GM19240 (cell line): ENCODE data around the gene L3MBTL4.
"Not testable (repeated sequence)": the region's sequence is repeated elsewhere in the genome, so short reads cannot be mapped to it uniquely, and the experiment has no call there.

ENCODE experiments used
- DNase-seq: peaks from one replicate; pipeline ENCODE4 v3.0.0; 2011; ENCODE audit warnings: low spot score; ENCODE audit not compliant: insufficient read length

The L3MBTL4 gene

GRCh38 chr18:6414723-6415417, at the start of gene L3MBTL4:
Gene L3MBTL4 (minus strand): TSS chr18:6414911. CDS start chr18:6311625, 103,286 bp downstream.
- DNase-seq, result peak; percentile 37

GRCh38 chr18:6452194-6452593, 37.5 kb upstream of the L3MBTL4 start:
- no peak for DNase-seq

- DNase-seq, result no peak
Observed at GRCh38 chr18:6449213-6449612, 34.5 kb upstream of the L3MBTL4 start.

- DNase-seq, result no peak
Observed at GRCh38 chr18:6444466-6445228, 29.9 kb upstream of the L3MBTL4 start.

GRCh38 chr18:6441200-6441599, 26.5 kb upstream of the L3MBTL4 start:
- DNase-seq, result no peak

- no peak for DNase-seq
Observed at GRCh38 chr18:6437937-6438818, 23.5 kb upstream of the L3MBTL4 start.

GRCh38 chr18:6435731-6436130, 21.0 kb upstream of the L3MBTL4 start:
- DNase-seq, result no peak

GRCh38 chr18:6434987-6435709, 20.4 kb upstream of the L3MBTL4 start:
- DNase-seq, result no peak

- no peak for DNase-seq
Observed at GRCh38 chr18:6434481-6434880, 19.8 kb upstream of the L3MBTL4 start.

GRCh38 chr18:6431659-6432318, 17.1 kb upstream of the L3MBTL4 start:
- DNase-seq, result no peak

GRCh38 chr18:6428851-6429395, 14.2 kb upstream of the L3MBTL4 start:
- DNase-seq, result no peak

GRCh38 chr18:6427286-6427685, 12.6 kb upstream of the L3MBTL4 start:
- no peak for DNase-seq

GRCh38 chr18:6423289-6423688, 8.6 kb upstream of the L3MBTL4 start:
- DNase-seq, result no peak

- DNase-seq, result peak; percentile 53
Observed at GRCh38 chr18:6414118-6414722, 491 bp downstream of the L3MBTL4 start.

GRCh38 chr18:6413579-6414117, 1.1 kb downstream of the L3MBTL4 start:
- DNase-seq, result no peak

GRCh38 chr18:6412933-6413472, 1.7 kb downstream of the L3MBTL4 start:
- DNase-seq, result no peak

- DNase-seq, result no peak
Observed at GRCh38 chr18:6411382-6411781, 3.3 kb downstream of the L3MBTL4 start.

- no peak for DNase-seq
Observed at GRCh38 chr18:6409933-6410332, 4.8 kb downstream of the L3MBTL4 start.

GRCh38 chr18:6408543-6408942, 6.2 kb downstream of the L3MBTL4 start:
- not testable (repeated sequence) for DNase-seq
